ENCODE data around the gene ZFYVE26.

The ZFYVE26 gene

DNA sequence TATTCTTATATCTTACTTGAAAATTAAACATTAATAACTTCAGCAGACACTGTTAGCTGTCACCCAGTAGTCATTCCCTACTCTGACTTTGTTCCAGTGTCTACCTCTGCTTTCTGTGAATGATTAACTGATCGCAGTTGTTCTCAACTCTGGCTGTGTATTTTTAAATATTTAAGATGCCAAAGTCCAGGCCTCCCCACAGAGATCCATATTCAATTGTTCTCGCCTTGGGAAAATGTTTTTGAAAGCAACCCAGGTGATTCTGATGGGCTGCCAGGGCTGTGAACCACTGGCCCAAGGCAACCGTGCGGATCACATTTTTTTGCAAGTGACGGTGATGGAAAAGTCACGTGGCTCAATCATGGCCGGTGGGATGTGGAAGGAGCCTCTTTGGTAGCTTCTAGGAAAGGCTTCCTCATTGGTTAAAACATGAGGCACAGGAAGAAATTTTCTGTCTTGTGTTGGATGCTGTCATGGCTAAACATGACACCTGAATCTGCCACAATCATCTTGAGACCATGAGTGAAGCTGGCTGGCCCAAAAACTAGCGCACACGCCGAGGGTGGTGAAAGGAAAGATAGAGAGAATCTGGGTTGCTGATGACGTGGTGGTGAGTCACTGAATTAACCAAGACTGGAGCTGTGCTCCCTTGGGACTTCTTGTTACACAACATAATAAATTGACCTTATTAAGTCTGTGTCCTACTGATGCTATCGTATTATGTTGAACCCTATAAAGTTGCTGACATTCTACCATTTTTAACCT is 77.5 kb downstream of the ZFYVE26 start:
- H3K4me1 ChIP-seq (ENCODE audit: insufficient read depth, poor library complexity, severe bottlenecking): peaks cover 3% of the 10 kb centered on the region
- ATAC-seq (ENCODE audit: low read depth) (peak; percentile 88), DNase-seq (ENCODE audit: low spot score) (no peak)
- no peaks in the 10 kb centered on the region for H3K27me3 ChIP-seq (ENCODE audit: insufficient read depth, poor library complexity, severe bottlenecking)
- no peaks in the 10 kb centered on the region for H3K36me3 ChIP-seq (ENCODE audit: low read depth)
- H3K9me3 ChIP-seq (ENCODE audit: severe bottlenecking): no peaks in the 10 kb centered on the region
- no peak overlapping the region for H3K4me3 ChIP-seq (ENCODE audit: severe bottlenecking)
- TF ChIP-seq, protein P1, sequence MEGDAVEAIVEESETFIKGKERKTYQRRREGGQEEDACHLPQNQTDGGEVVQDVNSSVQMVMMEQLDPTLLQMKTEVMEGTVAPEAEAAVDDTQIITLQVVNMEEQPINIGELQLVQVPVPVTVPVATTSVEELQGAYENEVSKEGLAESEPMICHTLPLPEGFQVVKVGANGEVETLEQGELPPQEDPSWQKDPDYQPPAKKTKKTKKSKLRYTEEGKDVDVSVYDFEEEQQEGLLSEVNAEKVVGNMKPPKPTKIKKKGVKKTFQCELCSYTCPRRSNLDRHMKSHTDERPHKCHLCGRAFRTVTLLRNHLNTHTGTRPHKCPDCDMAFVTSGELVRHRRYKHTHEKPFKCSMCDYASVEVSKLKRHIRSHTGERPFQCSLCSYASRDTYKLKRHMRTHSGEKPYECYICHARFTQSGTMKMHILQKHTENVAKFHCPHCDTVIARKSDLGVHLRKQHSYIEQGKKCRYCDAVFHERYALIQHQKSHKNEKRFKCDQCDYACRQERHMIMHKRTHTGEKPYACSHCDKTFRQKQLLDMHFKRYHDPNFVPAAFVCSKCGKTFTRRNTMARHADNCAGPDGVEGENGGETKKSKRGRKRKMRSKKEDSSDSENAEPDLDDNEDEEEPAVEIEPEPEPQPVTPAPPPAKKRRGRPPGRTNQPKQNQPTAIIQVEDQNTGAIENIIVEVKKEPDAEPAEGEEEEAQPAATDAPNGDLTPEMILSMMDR (IDR thresholded peaks at IDR 0.05; ENCODE audit: poor library complexity, severe bottlenecking): no peak
- no peak overlapping the region for H3K27ac ChIP-seq (ENCODE audit: poor library complexity, severe bottlenecking)

DNA sequence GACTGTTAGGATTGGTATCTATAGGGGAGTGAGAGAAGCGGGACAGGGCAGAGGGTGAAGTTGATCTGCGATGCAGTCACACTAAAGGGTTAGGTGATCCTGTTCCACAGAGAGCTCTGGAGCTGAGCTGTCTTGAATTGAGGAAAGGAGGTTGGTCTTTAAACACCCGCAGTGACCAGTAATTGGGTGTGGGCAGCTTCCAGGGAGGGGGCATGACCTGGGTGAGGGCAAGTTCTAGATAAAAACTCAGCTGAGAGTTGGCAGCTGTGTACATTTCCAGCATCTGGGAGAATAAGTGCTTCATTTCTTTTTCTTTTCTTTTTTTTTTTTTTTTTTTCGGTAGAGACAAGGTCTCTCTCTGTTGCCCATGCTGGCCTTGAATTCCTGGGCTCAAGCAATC is 79.6 kb downstream of the ZFYVE26 start:
- no peak for DNase-seq (ENCODE audit: low spot score)

DNA sequence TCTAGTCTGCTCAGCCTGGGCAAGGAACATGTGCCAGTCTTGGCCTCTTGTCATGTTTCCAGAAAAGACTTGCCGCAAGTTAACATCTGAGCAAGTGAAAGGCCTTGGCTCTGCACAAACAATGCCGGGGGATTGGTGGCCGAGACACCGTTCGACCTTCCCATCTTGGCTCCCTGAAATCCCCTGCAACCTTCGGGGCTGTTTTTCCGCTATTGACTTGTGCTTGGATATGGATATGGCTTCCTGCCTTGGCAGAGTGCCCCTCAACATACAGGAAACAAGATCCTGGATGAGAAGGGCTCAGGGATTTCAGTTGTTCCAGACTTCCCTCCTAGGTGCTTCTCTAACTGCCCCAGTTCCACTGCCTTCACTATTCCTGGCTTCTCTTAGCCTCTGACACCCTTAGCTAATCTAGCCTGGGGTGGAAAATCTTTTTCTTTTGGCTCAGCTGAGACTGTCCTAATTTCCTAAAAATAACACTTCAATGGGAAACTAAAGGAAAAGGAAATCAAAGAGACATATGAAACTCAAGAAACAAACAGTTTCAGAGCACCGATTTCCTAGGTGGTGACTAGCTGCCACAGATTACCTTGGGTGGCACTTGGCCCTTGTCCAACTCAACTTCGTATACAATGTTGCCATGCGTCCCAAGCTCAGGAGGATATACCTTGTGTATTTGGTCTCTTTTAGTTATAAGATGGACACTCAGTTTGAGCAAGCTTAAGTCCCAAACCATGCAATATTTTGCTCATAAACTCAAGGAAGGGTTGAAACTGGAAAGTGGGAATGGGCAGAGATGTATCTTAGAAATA is 80.8 kb downstream of the ZFYVE26 start:
- H3K36me3 ChIP-seq (ENCODE audit: low read depth): no peaks in the 10 kb centered on the region
- H3K4me3 ChIP-seq (ENCODE audit: severe bottlenecking): no peak overlapping the region
- peaks cover 3% of the 10 kb centered on the region for H3K4me1 ChIP-seq (ENCODE audit: insufficient read depth, poor library complexity, severe bottlenecking)
- TF ChIP-seq, protein P1 (IDR thresholded peaks at IDR 0.05; ENCODE audit: poor library complexity, severe bottlenecking): no peak
- no peaks in the 10 kb centered on the region for H3K9me3 ChIP-seq (ENCODE audit: severe bottlenecking)
- H3K27ac ChIP-seq (ENCODE audit: poor library complexity, severe bottlenecking): no peak overlapping the region
- no peak for ATAC-seq (ENCODE audit: low read depth)
- no peaks in the 10 kb centered on the region for H3K27me3 ChIP-seq (ENCODE audit: insufficient read depth, poor library complexity, severe bottlenecking)
- no peak for DNase-seq (ENCODE audit: low spot score)

More for the DNA sequence above, 79.6 kb downstream of the ZFYVE26 start:
- TF ChIP-seq, protein P1 (IDR thresholded peaks at IDR 0.05; ENCODE audit: poor library complexity, severe bottlenecking): no peak
- no peak for ATAC-seq (ENCODE audit: low read depth)
- H3K4me3 ChIP-seq (ENCODE audit: severe bottlenecking): no peak overlapping the region
- no peaks in the 10 kb centered on the region for H3K36me3 ChIP-seq (ENCODE audit: low read depth)
- no peak overlapping the region for H3K27ac ChIP-seq (ENCODE audit: poor library complexity, severe bottlenecking)
- no peaks in the 10 kb centered on the region for H3K27me3 ChIP-seq (ENCODE audit: insufficient read depth, poor library complexity, severe bottlenecking)
- H3K4me1 ChIP-seq (ENCODE audit: insufficient read depth, poor library complexity, severe bottlenecking): peaks cover 3% of the 10 kb centered on the region
- no peaks in the 10 kb centered on the region for H3K9me3 ChIP-seq (ENCODE audit: severe bottlenecking)

DNA sequence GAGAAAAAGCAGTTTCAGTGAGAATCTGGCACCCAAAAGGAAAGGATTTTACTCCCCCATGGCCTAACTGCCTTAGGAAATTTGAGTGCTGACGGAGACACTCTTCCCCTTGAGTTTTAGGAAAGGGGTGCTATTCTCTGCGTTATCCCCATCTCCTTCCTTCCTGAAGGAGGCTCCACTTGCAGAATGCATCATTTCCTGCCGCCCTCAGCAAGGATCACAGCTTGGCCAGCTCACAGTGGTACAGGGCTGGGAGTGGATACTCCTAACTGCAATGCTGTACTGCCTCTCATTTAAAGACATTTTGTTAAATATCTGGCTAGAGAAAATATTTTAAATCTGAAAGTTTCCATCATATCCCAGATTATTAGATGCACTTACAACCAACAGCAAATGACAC is 81.7 kb downstream of the ZFYVE26 start:
- H3K27me3 ChIP-seq (ENCODE audit: insufficient read depth, poor library complexity, severe bottlenecking): no peaks in the 10 kb centered on the region
- no peak overlapping the region for H3K4me3 ChIP-seq (ENCODE audit: severe bottlenecking)
- no peaks in the 10 kb centered on the region for H3K36me3 ChIP-seq (ENCODE audit: low read depth)
- DNase-seq (ENCODE audit: low spot score): no peak
- no peaks in the 10 kb centered on the region for H3K9me3 ChIP-seq (ENCODE audit: severe bottlenecking)
- TF ChIP-seq, protein P1 (IDR thresholded peaks at IDR 0.05; ENCODE audit: poor library complexity, severe bottlenecking): no peak
- no peak for ATAC-seq (ENCODE audit: low read depth)
- H3K4me1 ChIP-seq (ENCODE audit: insufficient read depth, poor library complexity, severe bottlenecking): peaks cover 3% of the 10 kb centered on the region
- H3K27ac ChIP-seq (ENCODE audit: poor library complexity, severe bottlenecking): no peak overlapping the region
